HAP-1 (cell line): Measurements from ENCODE around the gene SP9.
A peak's percentile ranks its signal among the peaks of the same experiment; 100 is the strongest.

Experiments used
- DNase-seq, 2 experiments: peaks; one replicate each; pipeline ENCODE4 v3.0.0-alpha.2; 2016 to 2020; ENCODE audit warnings: low spot score in 2 of 2
- H3K27me3 ChIP-seq: fragments of 250-450 bp; sonication (Bioruptor Pico); 2 replicates; pipeline ENCODE4 v1.5.1; 2020; ENCODE audit warnings: low read depth, mild to moderate bottlenecking, moderate library complexity
- H3K36me3 ChIP-seq: fragments of 250-450 bp; sonication (Bioruptor Pico); replicated peaks from 2 replicates; pipeline ENCODE4 v1.5.1; 2020; ENCODE audit warnings: mild to moderate bottlenecking
- H3K4me1 ChIP-seq: fragments of 250-450 bp; sonication (Bioruptor Pico); 2 replicates; pipeline ENCODE4 v1.5.1; 2020; ENCODE audit warnings: mild to moderate bottlenecking
- H3K4me3 ChIP-seq: fragments of 250-450 bp; sonication (Bioruptor Pico); 2 replicates; pipeline ENCODE4 v1.5.1; 2020; ENCODE audit warnings: mild to moderate bottlenecking, moderate library complexity
- H3K9me3 ChIP-seq: fragments of 250-450 bp; sonication (Bioruptor Pico); 2 replicates; pipeline ENCODE4 v1.5.1; 2020; ENCODE audit warnings: mild to moderate bottlenecking, moderate library complexity
- in situ Hi-C: fragments of 300-500 bp; cut with MboI; formaldehyde crosslinking; loops from 3 replicates; pipeline ENCODE4 v1.14.3; 2020; ENCODE audit warnings: low sequenced_read_pairs, inconsistent platforms, mixed read lengths

Gene SP9

GRCh38 chr2:174334781-174335251 is at the start of gene SP9:
SP9 (plus strand) TSS chr2:174334954; CDS start chr2:174335093, 139 bp downstream.
- Histone ChIP-seq H3K9me3 (no peaks in the 10 kb centered on the region), H3K27me3 (peaks cover 16% of the 10 kb centered on the region; the same call in 1 of the 2 replicates), H3K4me3 (no peak within 1 kb of the TSS), H3K4me1 (peaks cover 28% of the 10 kb centered on the region), H3K36me3 (no peaks in the 10 kb centered on the region)
- DNase-seq: no peak
- in situ Hi-C loops: loop anchor here (5.0 kb wide), 1 partner anchor 88 kb away; the partner anchor contains the start of gene OLA1

GRCh38 chr2:174286172-174286571 is 48.6 kb upstream of the SP9 start:
- peaks cover 20% of the 10 kb centered on the region; the same call in 1 of the 2 replicates for H3K27me3 ChIP-seq
- in situ Hi-C loops: no loop called here
- no peaks in the 10 kb centered on the region for H3K36me3 ChIP-seq
- no peaks in the 10 kb centered on the region; the same call in 1 of the 2 replicates for H3K9me3 ChIP-seq
- H3K4me3 ChIP-seq: no peak overlapping the region
- H3K4me1 ChIP-seq: no peaks in the 10 kb centered on the region
- no peak for DNase-seq

GRCh38 chr2:174292908-174293307 is 41.8 kb upstream of the SP9 start:
- in situ Hi-C loops: no loop called here
- Histone ChIP-seq H3K4me1 (peaks cover 6% of the 10 kb centered on the region), H3K4me3 (no peak overlapping the region), H3K9me3 (no peaks in the 10 kb centered on the region; the same call in 1 of the 2 replicates), H3K36me3 (no peaks in the 10 kb centered on the region), H3K27me3 (peaks cover 12% of the 10 kb centered on the region; the same call in 1 of the 2 replicates)
- no peak for DNase-seq

- Histone ChIP-seq H3K4me3 (no peak overlapping the region), H3K4me1 (peaks cover 17% of the 10 kb centered on the region), H3K27me3 (no peaks in the 10 kb centered on the region), H3K36me3 (no peaks in the 10 kb centered on the region), H3K9me3 (0 out of 2 replicates have a peak, but pooled peaks cover 2% of the 10 kb centered on the region)
- in situ Hi-C loops: no loop called here
- DNase-seq: no peak
These were observed 34.6 kb upstream of the SP9 start for GRCh38 chr2:174300114-174300513.

- H3K4me3 ChIP-seq: no peak overlapping the region
- H3K36me3 ChIP-seq: no peaks in the 10 kb centered on the region
- no peaks in the 10 kb centered on the region for H3K27me3 ChIP-seq
- peak; percentile 36 to 39 for DNase-seq
- no peaks in the 10 kb centered on the region; the same call in 1 of the 2 replicates for H3K9me3 ChIP-seq
- peaks cover 10% of the 10 kb centered on the region for H3K4me1 ChIP-seq
- in situ Hi-C loops: no loop called here
These were observed 22.0 kb upstream of the SP9 start for GRCh38 chr2:174312581-174313234.

GRCh38 chr2:174322149-174322548 is 12.6 kb upstream of the SP9 start:
- no peak overlapping the region for H3K4me3 ChIP-seq
- H3K9me3 ChIP-seq: no peaks in the 10 kb centered on the region; the same call in 1 of the 2 replicates
- H3K27me3 ChIP-seq: no peaks in the 10 kb centered on the region
- in situ Hi-C loops: no loop called here
- no peaks in the 10 kb centered on the region for H3K4me1 ChIP-seq
- DNase-seq: no peak
- H3K36me3 ChIP-seq: no peaks in the 10 kb centered on the region

- H3K27me3 ChIP-seq: no peaks in the 10 kb centered on the region
- H3K4me3 ChIP-seq: no peak overlapping the region
- H3K9me3 ChIP-seq: no peaks in the 10 kb centered on the region
- H3K4me1 ChIP-seq: no peaks in the 10 kb centered on the region
- no peaks in the 10 kb centered on the region for H3K36me3 ChIP-seq
- DNase-seq: no peak
- in situ Hi-C loops: no loop called here
These were observed 12.0 kb upstream of the SP9 start for GRCh38 chr2:174322746-174323145.

GRCh38 chr2:174324530-174324929 is 10.2 kb upstream of the SP9 start:
- DNase-seq: no peak
- H3K4me3 ChIP-seq: no peak overlapping the region
- H3K9me3 ChIP-seq: no peaks in the 10 kb centered on the region
- H3K27me3 ChIP-seq: peaks cover 4% of the 10 kb centered on the region; the same call in 1 of the 2 replicates
- no peaks in the 10 kb centered on the region for H3K36me3 ChIP-seq
- in situ Hi-C loops: no loop called here
- no peaks in the 10 kb centered on the region for H3K4me1 ChIP-seq

- Histone ChIP-seq H3K4me1 (no peaks in the 10 kb centered on the region; the same call in 1 of the 2 replicates), H3K27me3 (peaks cover 12% of the 10 kb centered on the region; the same call in 1 of the 2 replicates), H3K4me3 (no peak overlapping the region), H3K9me3 (no peaks in the 10 kb centered on the region), H3K36me3 (no peaks in the 10 kb centered on the region)
- in situ Hi-C loops: no loop called here
- no peak for DNase-seq
These were observed 9.2 kb upstream of the SP9 start for GRCh38 chr2:174325373-174326160.

- peaks cover 16% of the 10 kb centered on the region; the same call in 1 of the 2 replicates for H3K27me3 ChIP-seq
- peaks cover 6% of the 10 kb centered on the region for H3K4me1 ChIP-seq
- H3K36me3 ChIP-seq: no peaks in the 10 kb centered on the region
- H3K4me3 ChIP-seq: no peak overlapping the region
- in situ Hi-C loops: no loop called here
- H3K9me3 ChIP-seq: no peaks in the 10 kb centered on the region
- no peak for DNase-seq
These were observed 8.4 kb upstream of the SP9 start for GRCh38 chr2:174326161-174327020.

- in situ Hi-C loops: no loop called here
- DNase-seq: no peak
- H3K4me3 ChIP-seq: no peak overlapping the region
- peaks cover 16% of the 10 kb centered on the region; the same call in 1 of the 2 replicates for H3K27me3 ChIP-seq
- H3K36me3 ChIP-seq: no peaks in the 10 kb centered on the region
- no peaks in the 10 kb centered on the region for H3K9me3 ChIP-seq
- H3K4me1 ChIP-seq: peaks cover 8% of the 10 kb centered on the region
These were observed 7.5 kb upstream of the SP9 start for GRCh38 chr2:174327021-174327840.

GRCh38 chr2:174327841-174328113 is 7.0 kb upstream of the SP9 start:
- H3K4me1 ChIP-seq: peaks cover 11% of the 10 kb centered on the region
- no peaks in the 10 kb centered on the region for H3K9me3 ChIP-seq
- in situ Hi-C loops: no loop called here
- no peak for DNase-seq
- H3K36me3 ChIP-seq: no peaks in the 10 kb centered on the region
- H3K4me3 ChIP-seq: no peak overlapping the region
- H3K27me3 ChIP-seq: peaks cover 16% of the 10 kb centered on the region; the same call in 1 of the 2 replicates
